HG02571 (cell line): ENCODE measurements around the gene TMEM231.
"Not testable (repeated sequence)": the region's sequence is repeated elsewhere in the genome, so short reads cannot be mapped to it uniquely, and the experiment has no call there.

Experiments used
- ATAC-seq: cut with Tn5 transposase; IDR thresholded peaks from one replicate; pipeline ENCODE4 v1.9.1; 2021; ENCODE audit warnings: mild to moderate bottlenecking, moderate library complexity; ENCODE audit not compliant: unreplicated experiment

Gene TMEM231, protein sequence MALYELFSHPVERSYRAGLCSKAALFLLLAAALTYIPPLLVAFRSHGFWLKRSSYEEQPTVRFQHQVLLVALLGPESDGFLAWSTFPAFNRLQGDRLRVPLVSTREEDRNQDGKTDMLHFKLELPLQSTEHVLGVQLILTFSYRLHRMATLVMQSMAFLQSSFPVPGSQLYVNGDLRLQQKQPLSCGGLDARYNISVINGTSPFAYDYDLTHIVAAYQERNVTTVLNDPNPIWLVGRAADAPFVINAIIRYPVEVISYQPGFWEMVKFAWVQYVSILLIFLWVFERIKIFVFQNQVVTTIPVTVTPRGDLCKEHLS

DNA sequence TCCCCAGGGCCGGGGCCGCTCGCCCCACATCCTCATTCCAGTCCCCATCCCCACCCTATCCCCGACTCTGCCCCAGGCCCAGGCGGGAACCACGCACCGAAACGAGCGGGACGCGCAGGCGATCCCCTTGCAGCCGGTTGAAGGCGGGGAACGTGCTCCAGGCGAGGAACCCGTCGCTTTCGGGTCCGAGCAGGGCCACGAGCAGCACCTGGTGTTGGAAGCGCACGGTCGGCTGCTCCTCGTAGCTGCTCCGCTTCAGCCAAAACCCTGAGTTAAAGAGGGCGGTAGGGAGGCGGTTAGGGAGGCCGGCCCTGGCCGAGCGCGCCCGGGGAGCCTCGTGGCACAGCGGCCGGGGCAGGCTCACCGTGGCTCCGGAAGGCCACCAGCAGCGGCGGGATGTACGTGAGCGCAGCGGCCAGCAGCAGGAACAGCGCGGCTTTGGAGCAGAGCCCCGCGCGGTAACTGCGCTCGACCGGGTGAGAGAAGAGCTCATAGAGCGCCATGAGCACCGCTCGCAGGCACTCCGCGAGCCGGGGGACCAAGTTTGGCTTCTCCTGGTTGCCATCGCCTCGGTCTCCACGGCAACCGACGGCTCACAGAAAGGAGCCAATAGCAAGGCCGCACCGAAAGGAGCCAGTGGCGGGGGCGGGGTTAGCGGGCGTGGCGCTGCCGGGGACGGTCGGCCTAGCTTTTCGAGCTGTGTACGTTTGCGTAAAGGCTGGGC is at the start of gene TMEM231:
Gene TMEM231, minus strand, starts transcription at position 546 of the 724 bp plus-strand sequence. Its CDS starts 43 bp downstream, at position 503.
- ATAC-seq = peak; percentile 97

DNA sequence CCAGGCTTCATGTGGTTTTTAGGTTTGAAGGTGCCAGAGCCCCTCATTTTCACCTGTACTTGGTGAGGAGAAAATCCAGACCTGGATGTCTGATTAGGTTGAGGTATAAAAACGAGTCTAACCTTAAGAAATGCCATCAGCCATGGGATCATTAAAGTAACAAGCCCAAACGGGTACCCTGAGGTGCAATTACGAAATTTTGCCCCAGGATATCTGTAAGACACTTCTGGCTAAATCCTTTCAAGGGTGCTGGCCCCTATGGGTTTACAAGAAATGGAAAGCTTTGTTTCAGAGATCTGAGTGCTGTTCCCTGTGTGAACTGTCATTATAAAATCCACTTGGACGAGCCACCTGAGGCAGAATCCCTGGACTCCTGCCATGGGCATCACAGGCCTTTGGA is 47.2 kb upstream of the TMEM231 start:
- ATAC-seq = no peak

DNA sequence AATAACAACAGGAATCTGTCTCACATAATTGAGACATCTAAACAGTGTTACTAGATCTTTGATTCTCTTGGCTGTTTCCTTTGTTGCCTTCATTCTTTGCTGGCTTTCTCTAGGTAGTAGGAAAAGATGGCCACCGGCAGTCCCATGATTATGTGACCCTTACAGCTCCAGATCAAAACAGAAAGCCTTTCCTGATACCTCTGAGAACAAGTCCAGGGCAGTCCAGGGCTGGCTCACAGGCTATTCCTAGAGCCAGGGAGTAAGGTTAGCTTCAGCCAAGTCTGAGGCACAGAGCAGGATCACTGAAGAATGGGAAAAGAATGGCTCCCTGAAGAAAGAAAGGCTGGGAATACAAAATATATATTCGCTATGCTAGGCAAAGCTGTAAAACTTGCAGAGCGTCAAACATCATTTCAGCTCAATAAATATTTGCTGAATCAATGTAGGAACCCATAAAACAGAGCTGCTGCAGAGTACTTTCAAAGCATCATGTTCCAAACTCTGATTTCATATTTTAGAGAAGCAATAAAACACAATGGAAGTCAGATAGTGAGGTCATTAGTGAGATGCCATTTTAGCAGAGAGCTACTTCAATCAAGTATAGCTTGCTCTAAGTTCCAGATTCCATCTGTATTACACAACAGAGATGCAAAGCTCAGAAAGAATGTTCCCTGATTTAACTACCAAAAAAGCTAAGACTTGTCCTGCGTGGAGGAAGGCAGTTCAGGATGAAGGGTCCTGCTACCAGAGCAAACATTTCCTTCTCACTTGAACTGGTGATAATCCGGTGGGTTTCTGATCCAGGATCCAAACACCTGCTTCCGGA is 43.6 kb upstream of the TMEM231 start:
- no peak for ATAC-seq

DNA sequence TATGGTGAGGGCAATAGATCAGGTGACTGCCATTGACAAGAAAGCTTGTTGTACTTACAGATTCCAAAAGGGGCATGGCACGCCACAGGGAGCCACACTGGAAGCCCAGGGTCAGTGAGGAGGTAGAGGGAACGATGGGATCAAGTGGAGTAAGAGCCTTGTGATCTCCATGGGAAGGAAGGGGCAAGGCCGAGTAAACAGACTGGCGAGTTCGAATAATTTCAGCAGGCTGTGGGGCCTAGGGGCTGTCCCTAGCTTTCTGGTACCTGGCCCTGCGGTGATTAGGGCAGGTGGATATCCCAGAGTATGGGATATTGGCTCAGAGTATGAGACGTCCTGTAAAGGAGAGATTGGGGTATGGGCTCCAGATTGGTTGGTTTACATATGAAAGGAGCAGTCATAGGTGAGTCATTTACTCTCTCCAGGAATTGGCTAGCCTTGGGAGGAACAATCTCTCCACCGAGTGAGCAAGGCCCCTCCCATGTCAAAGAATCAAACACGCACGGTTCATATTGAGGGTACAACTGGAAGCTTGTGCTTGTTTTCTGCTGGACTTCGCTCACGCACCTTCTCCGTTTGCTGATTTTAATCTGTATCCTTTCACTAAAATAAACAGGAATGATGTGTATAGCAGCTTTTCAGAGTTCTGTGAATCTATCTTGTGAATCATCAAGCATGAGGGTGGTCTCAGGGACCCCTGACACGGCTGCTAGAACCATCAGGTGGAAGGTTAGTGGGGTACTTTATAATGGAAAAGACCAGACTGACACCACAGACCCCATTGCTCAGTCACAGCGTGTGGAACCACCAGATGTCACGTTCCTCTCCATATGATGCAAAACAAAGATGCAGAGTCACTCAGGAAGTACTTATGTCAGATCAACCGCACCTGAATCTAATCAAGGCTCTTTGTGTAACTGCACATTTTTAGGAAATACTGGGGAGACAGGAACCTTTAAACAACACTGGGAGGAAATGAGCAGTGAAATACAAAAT is 38.1 kb upstream of the TMEM231 start:
- ATAC-seq = no peak

DNA sequence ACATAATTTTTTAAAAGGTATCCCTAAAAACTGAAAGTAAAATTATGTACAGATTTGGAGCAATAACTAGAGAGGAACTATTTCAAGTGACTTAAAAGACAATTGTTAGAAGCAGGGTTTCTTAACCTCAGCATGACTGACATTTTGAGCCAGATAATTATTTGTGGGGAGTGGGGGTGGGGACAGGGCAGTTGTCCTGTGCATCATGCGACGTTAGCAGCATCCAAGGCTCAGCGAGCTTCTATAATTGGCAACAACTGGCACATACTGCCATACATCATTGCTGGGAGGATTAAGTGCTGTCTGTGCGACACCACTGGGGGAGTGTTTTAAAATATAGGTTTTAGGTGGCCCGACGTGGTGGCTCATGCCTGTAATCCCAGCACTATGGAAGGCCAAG is 37.3 kb upstream of the TMEM231 start:
- ATAC-seq = no peak

DNA sequence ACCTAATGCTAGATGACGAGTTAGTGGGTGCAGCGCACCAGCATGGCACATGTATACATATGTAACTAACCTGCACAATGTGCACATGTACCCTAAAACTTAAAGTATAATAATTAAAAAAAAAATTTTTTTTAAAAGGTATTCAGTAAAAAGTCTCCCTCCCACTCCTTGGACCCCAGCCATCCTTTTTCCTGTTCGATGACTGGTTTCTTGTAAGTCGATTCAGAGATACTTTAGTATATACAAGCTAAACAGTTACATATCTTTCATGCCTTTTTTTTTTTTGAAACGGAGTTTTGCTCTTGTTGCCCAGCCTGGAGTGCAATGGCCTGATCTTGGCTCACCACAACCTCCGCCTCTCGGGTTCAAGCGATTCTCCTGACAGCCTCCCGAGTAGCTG is 35.9 kb upstream of the TMEM231 start:
- ATAC-seq = not testable (repeated sequence)

DNA sequence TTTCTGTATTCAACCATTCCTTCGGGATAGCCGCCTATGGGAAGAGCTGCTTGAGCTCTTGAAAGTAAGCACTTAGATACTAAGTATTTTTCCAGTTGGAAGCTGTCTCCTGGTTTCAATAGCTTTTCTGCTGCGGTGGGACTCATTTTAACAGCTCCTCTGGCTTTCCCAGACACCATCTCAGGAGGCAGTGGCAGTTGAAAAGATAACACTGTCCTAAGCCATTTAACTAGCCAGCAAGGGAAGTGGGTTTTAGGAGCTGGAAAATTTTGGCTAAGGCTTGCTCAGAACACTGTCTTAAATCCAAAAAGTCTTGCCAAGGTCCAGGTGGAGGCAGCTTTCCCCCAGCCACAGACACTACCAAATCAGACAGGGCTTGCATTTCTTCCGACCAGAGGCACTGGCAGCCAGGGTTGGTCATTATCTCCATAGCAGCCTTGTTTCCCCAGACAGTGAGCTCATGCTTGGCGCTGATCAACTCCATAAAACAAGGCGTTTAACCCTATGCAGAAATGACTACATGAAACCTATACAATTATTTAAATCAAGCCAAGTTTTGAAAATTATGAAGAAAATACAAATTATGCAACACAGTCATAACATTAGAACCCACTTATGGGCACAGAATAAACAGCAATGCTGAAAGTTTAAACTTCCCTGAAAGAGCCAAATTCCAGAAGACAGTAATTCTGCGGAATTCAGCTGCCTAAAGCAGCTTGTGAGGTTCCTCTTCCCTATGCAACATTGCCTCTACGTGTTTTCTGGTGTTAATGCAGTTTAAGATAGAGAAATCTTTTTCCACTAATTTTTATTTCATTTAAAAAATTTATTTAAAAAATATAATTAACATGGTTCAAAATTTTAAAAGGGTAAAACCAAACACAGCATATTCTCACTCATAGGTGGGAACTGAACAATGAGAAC is 35.1 kb upstream of the TMEM231 start:
- no peak for ATAC-seq

DNA sequence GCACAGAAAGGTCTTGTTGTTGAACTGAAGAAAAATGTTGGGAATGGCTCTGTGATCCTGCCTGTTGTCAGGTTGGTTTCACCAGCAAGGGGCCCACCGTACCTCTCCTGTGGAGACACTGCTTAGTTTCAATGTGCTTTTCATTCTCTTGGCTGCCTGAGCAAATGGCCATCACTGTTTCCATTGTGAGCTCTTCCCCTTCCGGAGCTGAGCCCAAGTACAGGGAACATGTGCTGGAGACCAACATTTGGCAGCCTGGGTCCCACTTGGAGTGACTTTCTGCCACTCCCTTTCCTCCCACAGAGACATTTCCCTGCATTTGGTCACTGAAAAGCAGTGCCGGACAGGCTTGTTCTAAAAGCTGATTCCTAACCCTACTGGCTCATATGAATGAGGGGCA is 33.3 kb upstream of the TMEM231 start:
- ATAC-seq = no peak

DNA sequence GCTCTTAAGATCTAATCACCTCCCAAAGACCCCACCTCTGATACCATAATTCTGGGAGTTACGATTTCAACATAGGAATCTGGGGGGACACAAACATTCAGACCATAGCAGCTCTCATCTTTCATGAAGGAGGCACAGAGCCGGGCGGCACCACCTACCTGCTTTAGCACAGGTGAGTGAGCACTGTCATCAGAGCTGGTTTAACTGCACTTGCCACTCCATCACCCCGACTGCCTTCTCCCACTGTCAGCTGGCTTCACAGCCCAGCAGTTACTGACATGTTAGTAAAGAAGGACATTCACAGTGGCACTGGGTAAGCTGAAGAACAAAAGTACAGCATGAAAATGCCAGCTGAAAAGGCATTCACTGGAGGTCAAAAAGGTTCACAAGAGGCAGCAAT is 32.7 kb upstream of the TMEM231 start:
- ATAC-seq = no peak

DNA sequence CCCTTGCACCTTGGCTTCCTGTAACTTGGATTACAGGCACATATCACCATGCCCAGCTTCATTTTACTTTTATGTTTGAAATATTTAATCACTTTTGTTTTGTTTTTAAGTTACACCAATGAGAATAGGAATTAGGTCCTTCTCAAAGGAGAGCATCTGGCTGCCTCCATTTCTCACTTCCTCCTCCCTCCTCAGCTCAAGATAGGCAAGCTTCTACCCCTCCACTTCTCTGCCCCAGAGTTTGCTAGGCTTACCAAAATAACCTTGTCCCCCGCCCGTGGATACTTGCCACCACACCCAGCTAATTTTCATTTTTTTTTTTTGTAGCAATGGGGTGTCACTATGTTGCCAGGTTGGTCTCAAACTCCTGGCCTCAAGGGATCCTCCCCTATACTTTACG is 28.1 kb upstream of the TMEM231 start:
- no peak for ATAC-seq

DNA sequence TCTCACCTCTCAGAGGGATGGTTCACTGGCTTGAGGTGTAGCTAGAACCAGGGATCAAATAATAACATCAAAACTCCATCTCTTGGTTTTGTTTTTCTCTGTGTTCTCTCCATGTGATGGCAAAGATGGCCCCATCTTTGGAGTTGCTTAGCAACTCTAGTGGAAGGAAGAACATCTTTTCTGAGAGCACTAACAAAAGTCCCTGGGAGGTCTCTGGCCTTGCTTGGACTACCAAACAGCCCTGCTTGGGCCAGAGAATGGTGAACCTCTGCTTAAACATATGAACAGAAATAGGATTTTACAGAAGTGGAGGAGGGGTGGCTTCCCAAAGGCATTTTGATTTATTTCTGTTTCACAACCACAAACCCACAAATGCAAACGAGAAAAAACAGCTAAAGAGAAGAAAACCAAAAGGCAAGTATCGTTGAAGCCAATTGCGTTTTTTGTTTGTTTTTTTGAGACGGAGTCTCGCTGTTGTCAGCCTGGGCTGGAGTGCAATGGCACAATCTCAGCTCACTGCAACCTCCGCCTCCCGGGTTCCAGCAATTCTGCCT is 23.3 kb upstream of the TMEM231 start:
- ATAC-seq = no peak

DNA sequence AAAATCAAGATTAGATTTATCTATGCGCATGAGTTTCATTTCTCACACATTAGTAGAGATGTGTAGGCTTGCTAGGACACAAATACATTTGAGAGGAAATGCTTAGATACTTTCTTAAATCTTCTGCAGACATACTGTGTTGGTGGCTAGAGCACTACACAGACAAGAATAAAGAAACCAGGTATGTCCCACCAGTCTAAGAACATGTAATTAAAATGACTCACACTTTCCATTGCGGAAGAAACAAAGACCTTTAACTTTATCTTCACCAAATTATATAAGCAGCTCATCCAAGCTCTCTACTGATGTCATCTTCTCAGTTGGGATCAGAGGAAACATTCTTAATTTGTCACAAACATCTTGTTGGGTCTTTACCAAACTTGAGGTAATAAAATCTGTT is 22.7 kb upstream of the TMEM231 start:
- no peak for ATAC-seq

DNA sequence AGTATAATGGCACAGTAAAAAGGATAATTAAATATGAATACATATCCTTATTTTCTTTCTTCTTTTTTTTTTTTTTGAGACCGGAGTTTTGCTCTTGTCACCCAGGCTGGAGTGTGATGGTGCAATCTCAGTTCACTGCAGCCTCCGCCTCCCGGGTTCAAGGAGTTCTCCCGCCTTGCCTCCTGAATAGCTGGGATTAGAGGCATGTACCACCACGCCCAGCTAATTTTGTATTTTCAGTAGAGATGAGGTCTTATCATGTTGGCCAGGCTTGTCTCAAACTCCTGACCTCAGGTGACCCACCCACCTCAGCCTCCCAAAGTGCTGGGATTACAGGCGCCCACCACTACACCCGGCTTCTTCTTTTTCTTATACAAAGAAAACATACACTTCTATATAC is 22.2 kb upstream of the TMEM231 start:
- ATAC-seq = no peak

DNA sequence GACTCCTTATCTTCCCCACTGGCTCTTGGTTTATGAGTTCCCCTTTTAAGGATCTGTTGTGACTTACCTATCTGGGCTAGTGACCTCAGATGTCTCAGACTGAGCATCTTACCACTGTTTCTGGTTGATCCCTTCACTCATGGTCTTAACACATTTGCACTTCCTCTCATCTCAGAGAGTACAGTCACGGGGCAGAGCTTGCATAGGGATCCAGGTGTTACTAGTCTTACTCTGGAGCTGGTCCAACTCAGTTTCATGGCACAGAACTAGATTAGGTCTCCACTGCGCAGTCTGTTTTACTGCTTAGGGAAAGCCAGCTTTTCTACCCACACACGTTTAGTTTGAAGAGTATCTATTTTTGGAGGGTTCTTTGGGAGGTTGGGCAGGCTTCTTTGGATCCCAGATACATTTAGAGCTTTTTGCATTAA is 20.3 kb upstream of the TMEM231 start:
- ATAC-seq = peak; percentile 50

DNA sequence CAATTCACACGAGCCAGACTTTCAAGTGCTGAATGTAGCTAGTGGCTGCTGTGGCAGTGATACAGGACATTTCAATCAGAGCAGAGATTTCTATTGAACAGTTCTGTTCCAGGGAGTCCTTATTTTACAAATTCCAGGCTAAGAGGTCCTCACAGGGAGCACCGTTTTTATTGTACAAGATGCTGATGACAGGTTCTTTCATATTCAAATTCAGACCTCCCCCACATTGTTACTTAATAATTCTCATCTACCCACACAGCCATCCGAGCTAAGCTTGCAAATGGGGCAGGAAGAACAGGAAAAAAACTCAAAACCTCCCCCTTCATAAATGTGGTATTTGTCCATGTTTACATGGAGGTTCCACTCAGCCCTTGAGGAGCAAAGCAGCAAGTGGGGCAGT is 19.9 kb upstream of the TMEM231 start:
- no peak for ATAC-seq

DNA sequence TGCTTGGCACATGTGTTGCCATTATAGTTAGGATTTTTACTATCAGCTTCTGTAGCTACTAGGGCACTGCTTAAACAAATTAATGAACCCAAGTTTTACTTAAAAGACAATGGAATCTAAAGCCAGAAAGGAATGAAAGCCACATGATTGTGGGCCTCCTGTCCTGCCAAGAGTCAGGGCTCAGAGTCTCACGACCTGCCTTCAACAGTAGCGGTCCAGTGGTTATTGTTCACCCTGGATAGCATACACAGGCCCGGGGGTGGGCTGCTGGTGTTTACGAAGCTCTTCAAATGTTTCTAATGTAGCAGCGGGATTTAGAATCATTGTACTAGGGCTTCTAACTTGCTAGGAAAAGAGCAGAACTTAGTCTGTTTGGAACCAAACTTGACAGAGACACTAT is 17.9 kb upstream of the TMEM231 start:
- no peak for ATAC-seq

DNA sequence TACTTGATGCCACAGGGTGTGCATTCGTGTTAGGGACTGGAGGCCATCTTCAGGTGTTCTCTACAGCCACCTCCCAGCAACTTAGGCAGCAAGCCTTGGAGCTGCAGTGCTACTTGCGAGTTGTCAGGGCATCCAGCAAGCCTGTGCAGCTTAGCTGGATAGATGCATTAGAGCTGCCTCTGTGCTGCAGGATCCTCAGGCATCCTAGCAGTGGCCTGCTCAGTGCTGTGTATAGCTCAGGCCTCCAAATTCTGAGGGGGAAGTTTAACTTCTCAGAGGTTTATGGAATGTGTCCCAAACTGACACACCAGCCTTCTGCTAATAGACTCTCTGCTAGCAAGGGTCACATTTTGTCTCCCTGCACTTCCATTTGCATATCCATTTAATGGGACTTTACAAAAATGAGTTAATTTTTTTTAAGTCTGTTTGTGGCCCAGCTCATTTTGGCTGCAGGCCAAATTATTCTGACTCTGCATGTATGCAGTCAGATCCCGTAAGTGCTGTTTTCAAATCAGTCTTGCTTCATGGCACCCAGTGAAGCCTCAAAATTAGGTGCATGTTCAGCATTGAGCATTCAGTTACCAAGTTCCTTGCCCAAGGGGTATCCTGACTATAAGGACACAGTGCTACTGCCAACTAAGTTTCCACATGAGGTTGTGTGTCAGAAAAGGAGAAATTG is 17.0 kb upstream of the TMEM231 start:
- no peak for ATAC-seq

DNA sequence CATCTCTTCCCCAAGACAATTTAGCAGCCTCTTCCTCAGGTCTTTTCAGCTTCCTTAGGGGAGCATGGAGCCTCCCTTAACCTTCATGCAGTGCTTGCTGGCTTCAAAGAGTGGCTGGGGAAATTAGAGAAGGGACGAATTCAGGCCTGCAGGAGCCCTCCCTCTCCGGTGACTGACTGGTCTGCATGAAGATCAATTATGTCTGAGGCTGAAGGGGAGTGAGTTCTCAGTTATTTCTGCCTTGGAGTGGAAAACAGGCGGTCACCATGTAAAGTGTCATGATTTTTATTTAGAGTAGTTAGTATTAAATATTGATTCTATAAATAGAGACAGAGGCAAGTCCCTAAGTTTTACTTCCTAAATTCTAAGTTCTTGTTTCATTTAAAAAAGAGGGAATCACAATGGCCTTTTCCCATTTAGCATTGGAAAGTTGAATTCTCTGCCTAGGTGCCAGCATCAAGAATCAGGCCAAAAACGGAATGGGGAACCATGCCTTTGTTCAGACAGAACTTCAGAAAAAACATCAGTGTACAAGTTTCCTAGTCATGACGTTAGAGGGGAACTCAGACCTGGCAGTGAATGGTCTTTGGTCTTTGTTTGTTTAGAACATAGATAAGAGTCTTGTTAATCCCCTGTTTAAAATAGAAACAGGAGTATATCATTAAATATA is 14.5 kb upstream of the TMEM231 start:
- ATAC-seq = no peak
